HEK293 (cell line): Measurements from ENCODE around the gene TMEM134.

Experiments used
- CTCF ChIA-PET: fragments of 350-600 bp; formaldehyde crosslinking; extraction: SDS; loops from one replicate; lab custom pipeline; 2021; ENCODE audit warnings: antibody characterized with exemption; lab: Yijun Ruan, JAX
- POLR2A ChIA-PET: fragments of 300-600 bp; formaldehyde crosslinking; extraction: SDS; loops from one replicate; lab custom pipeline; 2020; ENCODE audit warnings: antibody characterized with exemption, inconsistent platforms; lab: Yijun Ruan, JAX
- H3K27ac ChIP-seq: fragments of 200-500 bp; sonication (Bioruptor generic); 2 replicates; pipeline ENCODE4 v1.5.1; 2014; ENCODE audit warnings: low read depth, low read length, control low read depth, inconsistent platforms; ENCODE audit errors: extremely low read depth
- H3K36me3 ChIP-seq, 2 experiments: fragments of 200-500 bp in 1 of 2; sonication (Bioruptor generic) in 1 of 2; 1 replicate in 1 of 2; 2 replicates in 1 of 2; pipeline ENCODE4 v1.5.1; 2014 to 2017; ENCODE audit warnings: inconsistent platforms in 2 of 2, low read length in 2 of 2; ENCODE audit not compliant: control insufficient read depth in 2 of 2, insufficient read depth in 1 of 2
- H3K4me1 ChIP-seq: fragments of 200-500 bp; sonication (Bioruptor generic); 2 replicates; pipeline ENCODE4 v1.5.1; 2014; ENCODE audit warnings: mild to moderate bottlenecking, low read length, inconsistent platforms; ENCODE audit not compliant: control insufficient read depth, insufficient read depth
- H3K4me3 ChIP-seq: 2 replicates; pipeline ENCODE4 v1.5.1; 2011; ENCODE audit warnings: low read depth, mild to moderate bottlenecking, control low read depth, low read length, moderate library complexity
- H3K9me3 ChIP-seq: fragments of 200-500 bp; sonication (Bioruptor generic); 2 replicates; pipeline ENCODE4 v1.5.1; 2014; ENCODE audit warnings: low read depth, low read length, inconsistent platforms; ENCODE audit not compliant: control insufficient read depth, insufficient read depth
- BCL11B ChIP-seq: fragments of 450-650 bp; formaldehyde crosslinking; IDR thresholded peaks from 2 replicates; pipeline ENCODE4 v1.5.1; 2016; ENCODE audit warnings: low read depth, missing biosample characterization, missing genetic modification characterization
- CTCF ChIP-seq: fragments of 450-650 bp; formaldehyde crosslinking; IDR thresholded peaks from 2 replicates; pipeline ENCODE4 v1.5.1; 2016; ENCODE audit warnings: missing biosample characterization, missing genetic modification characterization
- GLI2 ChIP-seq: fragments of 450-650 bp; formaldehyde crosslinking; IDR thresholded peaks from 2 replicates; pipeline ENCODE4; 2017; ENCODE audit warnings: missing biosample characterization, missing genetic modification characterization, low read depth, borderline replicate concordance
- KLF8 ChIP-seq: fragments of 450-650 bp; formaldehyde crosslinking; IDR thresholded peaks from 2 replicates; pipeline ENCODE4 v1.5.1; 2016; ENCODE audit warnings: missing biosample characterization, missing genetic modification characterization
- MZF1 ChIP-seq: fragments of 450-650 bp; formaldehyde crosslinking; IDR thresholded peaks from 2 replicates; pipeline ENCODE4 v1.5.1; 2017; ENCODE audit warnings: missing biosample characterization, missing genetic modification characterization, borderline replicate concordance
- PRDM10 ChIP-seq: fragments of 450-650 bp; formaldehyde crosslinking; IDR thresholded peaks from 2 replicates; pipeline ENCODE4 v1.5.1; 2016; ENCODE audit warnings: missing biosample characterization, missing genetic modification characterization
- ZFP41 ChIP-seq: fragments of 450-650 bp; formaldehyde crosslinking; IDR thresholded peaks from 2 replicates; pipeline ENCODE4 v1.5.1; 2016; ENCODE audit warnings: missing biosample characterization, missing genetic modification characterization, borderline replicate concordance
- ZIC2 ChIP-seq: fragments of 450-650 bp; formaldehyde crosslinking; IDR thresholded peaks from 2 replicates; pipeline ENCODE4 v1.5.1; 2016; ENCODE audit warnings: missing biosample characterization, missing genetic modification characterization
- ZNF112 ChIP-seq: fragments of 450-650 bp; formaldehyde crosslinking; IDR thresholded peaks from 2 replicates; pipeline ENCODE4 v1.5.0; 2017; ENCODE audit warnings: missing biosample characterization, missing genetic modification characterization
- ZNF114 ChIP-seq: fragments of 450-650 bp; formaldehyde crosslinking; IDR thresholded peaks from 2 replicates; pipeline ENCODE4 v1.5.0; 2017; ENCODE audit warnings: missing biosample characterization, missing genetic modification characterization
- ZNF155 ChIP-seq: fragments of 450-650 bp; formaldehyde crosslinking; IDR thresholded peaks from 2 replicates; pipeline ENCODE4 v1.5.1; 2016; ENCODE audit warnings: missing biosample characterization, missing genetic modification characterization
- ZNF211 ChIP-seq: fragments of 450-650 bp; formaldehyde crosslinking; IDR thresholded peaks from 2 replicates; pipeline ENCODE4 v1.5.1; 2016; ENCODE audit warnings: low read depth, missing biosample characterization, missing genetic modification characterization
- ZNF223 ChIP-seq: fragments of 450-650 bp; formaldehyde crosslinking; IDR thresholded peaks from 2 replicates; pipeline ENCODE4 v1.5.1; 2016; ENCODE audit warnings: missing biosample characterization, missing genetic modification characterization
- ZNF324 ChIP-seq: fragments of 450-650 bp; formaldehyde crosslinking; IDR thresholded peaks from 2 replicates; pipeline ENCODE4 v1.5.1; 2016; ENCODE audit warnings: missing biosample characterization, missing genetic modification characterization
- ZNF350 ChIP-seq: fragments of 450-650 bp; formaldehyde crosslinking; IDR thresholded peaks from 2 replicates; pipeline ENCODE4 v1.5.0; 2017; ENCODE audit warnings: missing biosample characterization, mild to moderate bottlenecking, missing genetic modification characterization
- ZNF398 ChIP-seq: fragments of 450-650 bp; formaldehyde crosslinking; IDR thresholded peaks from 2 replicates; pipeline ENCODE4 v1.5.1; 2017; ENCODE audit warnings: missing biosample characterization, missing genetic modification characterization
- ZNF48 ChIP-seq: fragments of 450-650 bp; formaldehyde crosslinking; IDR thresholded peaks from 2 replicates; pipeline ENCODE4 v1.5.1; 2016; ENCODE audit warnings: missing biosample characterization, missing genetic modification characterization
- ZNF548 ChIP-seq: fragments of 450-650 bp; formaldehyde crosslinking; IDR thresholded peaks from 2 replicates; pipeline ENCODE4 v1.5.1; 2016; ENCODE audit warnings: missing biosample characterization, missing genetic modification characterization
- ZNF549 ChIP-seq: fragments of 450-650 bp; IDR thresholded peaks from 2 replicates; pipeline ENCODE4 v1.5.1; 2018; ENCODE audit warnings: missing biosample characterization, missing genetic modification characterization, mild to moderate bottlenecking, inconsistent platforms, moderate library complexity
- ZNF558 ChIP-seq: fragments of 450-650 bp; formaldehyde crosslinking; IDR thresholded peaks from 2 replicates; pipeline ENCODE4 v1.5.1; 2016; ENCODE audit warnings: missing biosample characterization, missing genetic modification characterization
- ZNF610 ChIP-seq: fragments of 450-650 bp; formaldehyde crosslinking; IDR thresholded peaks from 2 replicates; pipeline ENCODE4 v1.5.1; 2016; ENCODE audit warnings: missing biosample characterization, missing genetic modification characterization, borderline replicate concordance
- ZNF677 ChIP-seq: fragments of 450-650 bp; IDR thresholded peaks from 2 replicates; pipeline ENCODE4 v1.5.0; 2018; ENCODE audit warnings: missing biosample characterization, mild to moderate bottlenecking, missing genetic modification characterization, moderate library complexity
- ZNF701 ChIP-seq: fragments of 450-650 bp; formaldehyde crosslinking; IDR thresholded peaks from 2 replicates; pipeline ENCODE4 v1.5.1; 2016; ENCODE audit warnings: missing biosample characterization, missing genetic modification characterization
- ZNF707 ChIP-seq: fragments of 450-650 bp; formaldehyde crosslinking; IDR thresholded peaks from 2 replicates; pipeline ENCODE4 v1.5.1; 2016; ENCODE audit warnings: missing biosample characterization, missing genetic modification characterization
- ZNF768 ChIP-seq: fragments of 450-650 bp; formaldehyde crosslinking; IDR thresholded peaks from 2 replicates; pipeline ENCODE4 v1.5.1; 2018; ENCODE audit warnings: missing biosample characterization, mild to moderate bottlenecking, missing genetic modification characterization
- ZNF785 ChIP-seq: fragments of 450-650 bp; formaldehyde crosslinking; IDR thresholded peaks from 2 replicates; pipeline ENCODE4 v1.5.1; 2016; ENCODE audit warnings: missing biosample characterization, missing genetic modification characterization
- ZNF837 ChIP-seq: fragments of 450-650 bp; formaldehyde crosslinking; IDR thresholded peaks from 2 replicates; pipeline ENCODE4 v1.5.1; 2016; ENCODE audit warnings: missing biosample characterization, missing genetic modification characterization
- ZSCAN16 ChIP-seq: fragments of 450-650 bp; formaldehyde crosslinking; IDR thresholded peaks from 2 replicates; pipeline ENCODE4 v1.5.1; 2016; ENCODE audit warnings: missing biosample characterization, missing genetic modification characterization

TMEM134 gene

GRCh38 chr11:67499808-67500483 lies 30.9 kb upstream of the TMEM134 start:
- CTCF ChIA-PET, result interaction anchor here (0.6 kb wide), 1 partner anchor 130 kb away, joined by 5 read pairs; no protein-coding TSS in a partner anchor
- Histone ChIP-seq H3K4me3 (no peak overlapping the region), H3K36me3 (peaks cover 0 to 72% of the 10 kb centered on the region in 2 experiments; a peak in 1 of 3 replicates)

GRCh38 chr11:67498544-67498972 lies 29.5 kb upstream of the TMEM134 start:
- CTCF ChIA-PET, result no interaction called here
- TF ChIP-seq ZFP41 (tag by site-specific recombination) (no peak), ZNF707 (no peak), MZF1 (tag by site-specific recombination) (no peak), ZIC2 (tag by site-specific recombination) (no peak), ZSCAN16 (tag by site-specific recombination) (no peak), PRDM10 (tag by site-specific recombination) (no peak), ZNF155 (tag by site-specific recombination) (no peak), ZNF558 (tag by site-specific recombination) (no peak), KLF8 (no peak), ZNF768 (tag by site-specific recombination) (no peak), BCL11B (no peak), ZNF548 (tag by site-specific recombination) (no peak), ZNF114 (tag by site-specific recombination) (no peak), ZNF211 (tag by site-specific recombination) (no peak), ZNF324 (tag by site-specific recombination) (no peak)

More at GRCh38 chr11:67499808-67500483, 30.9 kb upstream of the TMEM134 start:
- H3K4me1 ChIP-seq, result no peaks in the 10 kb centered on the region
- H3K9me3 ChIP-seq, result no peaks in the 10 kb centered on the region
- no peak overlapping the region for H3K27ac ChIP-seq
- POLR2A ChIA-PET, result no interaction called here
- TF ChIP-seq ZNF398 (tag by site-specific recombination) (no peak), ZNF223 (tag by site-specific recombination) (no peak), CTCF (tag by site-specific recombination) (no peak), ZNF785 (tag by site-specific recombination) (no peak), ZNF677 (tag by site-specific recombination) (no peak), ZNF350 (no peak), ZNF701 (tag by site-specific recombination) (no peak), ZNF48 (no peak), ZNF837 (tag by site-specific recombination) (no peak), ZNF549 (no peak), ZNF610 (tag by site-specific recombination) (no peak), GLI2 (tag by site-specific recombination) (no peak), ZNF112 (no peak)

More at GRCh38 chr11:67498544-67498972, 29.5 kb upstream of the TMEM134 start:
- POLR2A ChIA-PET, result no interaction called here
- Histone ChIP-seq H3K4me3 (no peak overlapping the region), H3K27ac (no peak overlapping the region), H3K36me3 (peaks cover 0 to 80% of the 10 kb centered on the region in 2 experiments; a peak in 1 of 3 replicates), H3K9me3 (no peaks in the 10 kb centered on the region), H3K4me1 (no peaks in the 10 kb centered on the region)
